H1 (cell line): ENCODE results near the gene RALGDS. TPM values are rescaled to one million over a fixed set of nuclear protein-coding genes. Genes with fewer than 3 reads are reported as not detected.

ENCODE experiments used
- BCL11A ChIP-seq, 2 experiments: IDR thresholded peaks; one replicate each; pipeline ENCODE4 v1.6.1; 2011; ENCODE audit warnings: low read depth in 2 of 2, low read length in 2 of 2, mild to moderate bottlenecking in 2 of 2
- CHD2 ChIP-seq: IDR thresholded peaks from 2 replicates; pipeline ENCODE4 v1.6.1; 2012; ENCODE audit warnings: low read length, improper control_type of control experiment
- EGR1 ChIP-seq: IDR thresholded peaks from 2 replicates; pipeline ENCODE4 v1.6.1; 2011; ENCODE audit warnings: low read depth, low read length, borderline replicate concordance
- RFX5 ChIP-seq: IDR thresholded peaks from 2 replicates; pipeline ENCODE4 v1.6.1; 2011; ENCODE audit warnings: low read depth, low read length, improper control_type of control experiment, borderline replicate concordance
- TAF7 ChIP-seq: optimal IDR thresholded peaks from 2 replicates; pipeline ENCODE3; 2011; ENCODE audit warnings: low read depth, mild to moderate bottlenecking, inconsistent platforms, low read length, moderate library complexity, borderline replicate concordance
- USF2 ChIP-seq: IDR thresholded peaks from 2 replicates; pipeline ENCODE4 v1.6.1; 2011; ENCODE audit warnings: low read length, improper control_type of control experiment
- polyA plus RNA-seq, 7 experiments: library from polyadenylated mRNA; depleted of rRNA in 3 of 7; stranded (reverse) in 5 of 7; unstranded in 2 of 7; fragments of >200 nt in 5 of 7; fragments of 200-250 nt in 2 of 7; gene quantifications; 1 replicate in 5 of 7; 2 replicates in 1 of 7; 4 replicates in 1 of 7; pipeline versions ENCODE4 v1.2.1 to v1.2.3, GENCODE V29; 2011 to 2013; ENCODE audit warnings: missing spikeins in 2 of 7, mixed read lengths in 2 of 7
- total RNA-seq: library from RNA; stranded (reverse); fragmentation: NEBNext Ultra II Directional; extraction: Animal tissue kit (Norgen Biotek cat#: 25700); gene quantifications from 2 replicates; pipeline ENCODE4 v1.2.1, GENCODE V29; 2021
- TF ChIP-seq, protein P1 (sequence below): fragments of 300-600 bp; sonication (generic); IDR thresholded peaks from 2 replicates; pipeline ENCODE4 v1.7.1; 2012; ENCODE audit warnings: low read length, moderate library complexity, mild to moderate bottlenecking, inconsistent platforms; ENCODE audit not compliant: insufficient replicate concordance

Gene RALGDS
- total and polyA plus RNA-seq, 2 of the 8 experiments (the other 6 are each of a cell fraction or from before 2014, with no cell fraction given) = 14.5 to 25.5 TPM

- TF ChIP-seq, protein P1, sequence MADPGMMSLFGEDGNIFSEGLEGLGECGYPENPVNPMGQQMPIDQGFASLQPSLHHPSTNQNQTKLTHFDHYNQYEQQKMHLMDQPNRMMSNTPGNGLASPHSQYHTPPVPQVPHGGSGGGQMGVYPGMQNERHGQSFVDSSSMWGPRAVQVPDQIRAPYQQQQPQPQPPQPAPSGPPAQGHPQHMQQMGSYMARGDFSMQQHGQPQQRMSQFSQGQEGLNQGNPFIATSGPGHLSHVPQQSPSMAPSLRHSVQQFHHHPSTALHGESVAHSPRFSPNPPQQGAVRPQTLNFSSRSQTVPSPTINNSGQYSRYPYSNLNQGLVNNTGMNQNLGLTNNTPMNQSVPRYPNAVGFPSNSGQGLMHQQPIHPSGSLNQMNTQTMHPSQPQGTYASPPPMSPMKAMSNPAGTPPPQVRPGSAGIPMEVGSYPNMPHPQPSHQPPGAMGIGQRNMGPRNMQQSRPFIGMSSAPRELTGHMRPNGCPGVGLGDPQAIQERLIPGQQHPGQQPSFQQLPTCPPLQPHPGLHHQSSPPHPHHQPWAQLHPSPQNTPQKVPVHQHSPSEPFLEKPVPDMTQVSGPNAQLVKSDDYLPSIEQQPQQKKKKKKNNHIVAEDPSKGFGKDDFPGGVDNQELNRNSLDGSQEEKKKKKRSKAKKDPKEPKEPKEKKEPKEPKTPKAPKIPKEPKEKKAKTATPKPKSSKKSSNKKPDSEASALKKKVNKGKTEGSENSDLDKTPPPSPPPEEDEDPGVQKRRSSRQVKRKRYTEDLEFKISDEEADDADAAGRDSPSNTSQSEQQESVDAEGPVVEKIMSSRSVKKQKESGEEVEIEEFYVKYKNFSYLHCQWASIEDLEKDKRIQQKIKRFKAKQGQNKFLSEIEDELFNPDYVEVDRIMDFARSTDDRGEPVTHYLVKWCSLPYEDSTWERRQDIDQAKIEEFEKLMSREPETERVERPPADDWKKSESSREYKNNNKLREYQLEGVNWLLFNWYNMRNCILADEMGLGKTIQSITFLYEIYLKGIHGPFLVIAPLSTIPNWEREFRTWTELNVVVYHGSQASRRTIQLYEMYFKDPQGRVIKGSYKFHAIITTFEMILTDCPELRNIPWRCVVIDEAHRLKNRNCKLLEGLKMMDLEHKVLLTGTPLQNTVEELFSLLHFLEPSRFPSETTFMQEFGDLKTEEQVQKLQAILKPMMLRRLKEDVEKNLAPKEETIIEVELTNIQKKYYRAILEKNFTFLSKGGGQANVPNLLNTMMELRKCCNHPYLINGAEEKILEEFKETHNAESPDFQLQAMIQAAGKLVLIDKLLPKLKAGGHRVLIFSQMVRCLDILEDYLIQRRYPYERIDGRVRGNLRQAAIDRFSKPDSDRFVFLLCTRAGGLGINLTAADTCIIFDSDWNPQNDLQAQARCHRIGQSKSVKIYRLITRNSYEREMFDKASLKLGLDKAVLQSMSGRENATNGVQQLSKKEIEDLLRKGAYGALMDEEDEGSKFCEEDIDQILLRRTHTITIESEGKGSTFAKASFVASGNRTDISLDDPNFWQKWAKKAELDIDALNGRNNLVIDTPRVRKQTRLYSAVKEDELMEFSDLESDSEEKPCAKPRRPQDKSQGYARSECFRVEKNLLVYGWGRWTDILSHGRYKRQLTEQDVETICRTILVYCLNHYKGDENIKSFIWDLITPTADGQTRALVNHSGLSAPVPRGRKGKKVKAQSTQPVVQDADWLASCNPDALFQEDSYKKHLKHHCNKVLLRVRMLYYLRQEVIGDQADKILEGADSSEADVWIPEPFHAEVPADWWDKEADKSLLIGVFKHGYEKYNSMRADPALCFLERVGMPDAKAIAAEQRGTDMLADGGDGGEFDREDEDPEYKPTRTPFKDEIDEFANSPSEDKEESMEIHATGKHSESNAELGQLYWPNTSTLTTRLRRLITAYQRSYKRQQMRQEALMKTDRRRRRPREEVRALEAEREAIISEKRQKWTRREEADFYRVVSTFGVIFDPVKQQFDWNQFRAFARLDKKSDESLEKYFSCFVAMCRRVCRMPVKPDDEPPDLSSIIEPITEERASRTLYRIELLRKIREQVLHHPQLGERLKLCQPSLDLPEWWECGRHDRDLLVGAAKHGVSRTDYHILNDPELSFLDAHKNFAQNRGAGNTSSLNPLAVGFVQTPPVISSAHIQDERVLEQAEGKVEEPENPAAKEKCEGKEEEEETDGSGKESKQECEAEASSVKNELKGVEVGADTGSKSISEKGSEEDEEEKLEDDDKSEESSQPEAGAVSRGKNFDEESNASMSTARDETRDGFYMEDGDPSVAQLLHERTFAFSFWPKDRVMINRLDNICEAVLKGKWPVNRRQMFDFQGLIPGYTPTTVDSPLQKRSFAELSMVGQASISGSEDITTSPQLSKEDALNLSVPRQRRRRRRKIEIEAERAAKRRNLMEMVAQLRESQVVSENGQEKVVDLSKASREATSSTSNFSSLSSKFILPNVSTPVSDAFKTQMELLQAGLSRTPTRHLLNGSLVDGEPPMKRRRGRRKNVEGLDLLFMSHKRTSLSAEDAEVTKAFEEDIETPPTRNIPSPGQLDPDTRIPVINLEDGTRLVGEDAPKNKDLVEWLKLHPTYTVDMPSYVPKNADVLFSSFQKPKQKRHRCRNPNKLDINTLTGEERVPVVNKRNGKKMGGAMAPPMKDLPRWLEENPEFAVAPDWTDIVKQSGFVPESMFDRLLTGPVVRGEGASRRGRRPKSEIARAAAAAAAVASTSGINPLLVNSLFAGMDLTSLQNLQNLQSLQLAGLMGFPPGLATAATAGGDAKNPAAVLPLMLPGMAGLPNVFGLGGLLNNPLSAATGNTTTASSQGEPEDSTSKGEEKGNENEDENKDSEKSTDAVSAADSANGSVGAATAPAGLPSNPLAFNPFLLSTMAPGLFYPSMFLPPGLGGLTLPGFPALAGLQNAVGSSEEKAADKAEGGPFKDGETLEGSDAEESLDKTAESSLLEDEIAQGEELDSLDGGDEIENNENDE = no peak
- no peak for TF ChIP-seq RFX5
- TF ChIP-seq TAF7 = no peak
- TF ChIP-seq CHD2 = no peak
- TF ChIP-seq BCL11A (IDR thresholded peaks at IDR 0.05; ENCODE audit: low read depth in 2 of 2, low read length in 2 of 2) = no peak
- no peak for TF ChIP-seq USF2
- no peak for TF ChIP-seq EGR1
- TF ChIP-seq, all 59 proteins: peak for 0
These were observed 61.4 kb downstream of the RALGDS start (continued) for GRCh38 chr9:133059623-133060022.
